HG03135 (cell line): ENCODE data around the gene TOR3A.
"Not testable (repeated sequence)": the region's sequence is repeated elsewhere in the genome, so short reads cannot be mapped to it uniquely, and the experiment has no call there.

Experiments
- ATAC-seq: cut with Tn5 transposase; IDR thresholded peaks from one replicate; pipeline ENCODE4 v1.9.1; 2021; ENCODE audit warnings: mild to moderate bottlenecking, moderate library complexity; ENCODE audit not compliant: unreplicated experiment

The TOR3A gene

GRCh38 chr1:179104611-179105250 is 22.9 kb downstream of the TOR3A start:
- no peak for ATAC-seq

- ATAC-seq: no peak
Measured at GRCh38 chr1:179105393-179105792, 23.5 kb downstream of the TOR3A start.

- ATAC-seq: no peak
Measured at GRCh38 chr1:179107706-179108629, 26.1 kb downstream of the TOR3A start.

- ATAC-seq: no peak
Measured at GRCh38 chr1:179108644-179109043, 26.8 kb downstream of the TOR3A start.

DNA sequence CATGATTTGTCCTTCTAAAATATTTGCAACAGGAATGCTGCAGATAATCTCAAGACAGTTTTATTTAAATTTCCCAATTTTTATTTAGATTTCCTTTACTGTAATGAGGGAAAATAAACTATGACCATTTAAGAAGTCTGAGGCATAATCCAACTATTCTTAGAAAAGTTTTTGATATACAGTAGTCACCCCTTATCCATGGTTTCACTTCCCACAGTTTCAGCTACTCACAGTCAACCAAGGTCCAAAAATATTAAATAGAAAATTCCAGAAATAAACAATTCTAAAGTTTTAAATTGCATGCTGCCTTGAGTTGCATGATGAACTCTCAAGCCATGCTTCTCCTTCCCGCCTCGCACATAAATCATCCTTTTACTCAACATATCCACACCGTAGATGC is 33.3 kb downstream of the TOR3A start:
- ATAC-seq: no peak

DNA sequence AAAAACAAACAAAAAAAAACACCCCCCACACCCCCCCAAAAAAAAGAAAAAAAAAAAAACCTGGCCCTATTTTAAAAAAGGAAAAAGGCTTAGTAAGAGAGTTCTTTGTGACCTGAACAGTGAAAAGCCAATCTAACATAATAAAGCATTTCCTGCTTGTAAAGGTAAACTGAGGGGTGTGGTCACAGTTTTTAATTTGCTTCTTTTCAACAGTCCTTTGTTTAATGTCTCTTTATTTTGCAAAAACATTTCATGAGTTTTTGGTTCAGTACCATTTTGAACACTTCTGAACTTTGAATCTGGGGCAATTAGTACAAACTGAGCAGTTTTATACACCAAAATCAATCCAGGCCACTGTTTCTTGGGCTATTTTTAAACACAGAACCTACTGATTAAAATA is 37.6 kb downstream of the TOR3A start:
- ATAC-seq: no peak

GRCh38 chr1:179120736-179121135 is 38.9 kb downstream of the TOR3A start:
- no peak for ATAC-seq

- ATAC-seq: no peak
Measured at GRCh38 chr1:179121159-179121938, 39.5 kb downstream of the TOR3A start.

DNA sequence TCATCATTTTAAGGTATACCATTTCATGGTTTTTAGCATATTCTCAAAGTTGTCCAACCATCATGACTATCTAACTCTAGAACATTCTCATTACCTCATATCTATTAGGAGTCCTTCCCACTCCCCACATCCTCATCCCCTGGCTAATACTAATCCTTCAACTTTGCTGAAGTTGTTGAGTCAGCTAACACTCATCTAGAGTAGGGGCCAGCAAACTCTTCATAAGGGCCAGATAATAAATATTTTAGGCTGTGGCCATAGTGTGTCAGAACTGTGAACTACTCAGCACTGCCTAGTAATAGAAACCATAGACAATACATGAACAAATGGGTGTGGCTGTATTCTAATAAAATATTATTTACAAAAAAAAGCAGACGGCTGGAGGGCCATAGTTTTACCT is 43.0 kb downstream of the TOR3A start:
- no peak for ATAC-seq

DNA sequence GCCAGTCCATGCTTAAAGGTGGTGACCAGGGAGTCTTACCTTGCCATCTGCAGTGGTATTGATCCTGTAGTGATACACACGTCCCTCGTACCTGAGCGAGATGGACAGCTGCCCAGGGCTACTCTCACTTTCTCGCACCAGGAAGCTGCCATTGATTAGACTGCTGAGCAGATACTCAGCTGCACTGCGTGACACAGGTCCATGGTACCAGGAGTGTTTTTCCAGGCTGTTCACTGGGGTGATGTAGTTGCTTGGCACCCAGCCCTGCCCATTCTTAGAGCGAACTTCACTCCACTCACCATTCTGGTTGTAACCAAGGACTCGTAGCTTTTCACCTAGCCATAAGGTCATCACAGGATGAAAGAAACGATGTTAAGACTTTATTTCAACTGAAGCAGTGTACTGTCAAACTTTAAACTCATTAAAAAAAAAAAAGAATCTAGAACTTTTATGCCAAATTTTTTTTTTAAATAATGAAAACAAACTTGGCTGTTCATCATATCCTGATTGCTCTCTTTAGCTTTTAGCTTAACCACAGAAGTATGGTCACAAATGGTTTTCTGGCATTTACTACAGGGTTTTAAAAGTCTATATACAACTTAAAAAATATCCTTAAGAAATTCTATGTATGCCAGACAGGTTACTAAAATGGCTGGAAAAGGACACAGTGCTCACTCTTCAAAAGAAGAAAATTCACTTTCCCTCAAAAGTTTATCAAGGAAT is 44.6 kb downstream of the TOR3A start:
- ATAC-seq: no peak

GRCh38 chr1:179127163-179127895 is 45.5 kb downstream of the TOR3A start:
- no peak for ATAC-seq

DNA sequence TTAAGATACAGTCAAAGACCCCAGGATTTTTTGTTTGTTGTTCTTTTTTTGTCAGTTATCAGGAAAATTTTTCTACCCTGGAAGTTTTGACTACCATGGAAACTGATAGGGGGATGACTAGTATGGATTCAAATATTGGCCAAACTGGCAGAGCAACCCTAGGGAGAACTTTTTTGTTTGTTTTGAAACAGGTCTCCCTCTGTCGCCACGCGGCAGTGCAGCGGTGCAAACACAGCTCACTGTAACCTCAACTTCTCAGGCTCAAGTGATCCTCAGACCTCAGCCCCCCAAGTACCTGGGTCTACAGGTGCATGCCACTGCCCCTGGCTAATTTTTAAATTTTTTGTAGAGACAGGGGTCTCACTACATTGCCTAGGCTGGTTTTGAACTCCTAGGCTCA is 46.6 kb downstream of the TOR3A start:
- no peak for ATAC-seq

DNA sequence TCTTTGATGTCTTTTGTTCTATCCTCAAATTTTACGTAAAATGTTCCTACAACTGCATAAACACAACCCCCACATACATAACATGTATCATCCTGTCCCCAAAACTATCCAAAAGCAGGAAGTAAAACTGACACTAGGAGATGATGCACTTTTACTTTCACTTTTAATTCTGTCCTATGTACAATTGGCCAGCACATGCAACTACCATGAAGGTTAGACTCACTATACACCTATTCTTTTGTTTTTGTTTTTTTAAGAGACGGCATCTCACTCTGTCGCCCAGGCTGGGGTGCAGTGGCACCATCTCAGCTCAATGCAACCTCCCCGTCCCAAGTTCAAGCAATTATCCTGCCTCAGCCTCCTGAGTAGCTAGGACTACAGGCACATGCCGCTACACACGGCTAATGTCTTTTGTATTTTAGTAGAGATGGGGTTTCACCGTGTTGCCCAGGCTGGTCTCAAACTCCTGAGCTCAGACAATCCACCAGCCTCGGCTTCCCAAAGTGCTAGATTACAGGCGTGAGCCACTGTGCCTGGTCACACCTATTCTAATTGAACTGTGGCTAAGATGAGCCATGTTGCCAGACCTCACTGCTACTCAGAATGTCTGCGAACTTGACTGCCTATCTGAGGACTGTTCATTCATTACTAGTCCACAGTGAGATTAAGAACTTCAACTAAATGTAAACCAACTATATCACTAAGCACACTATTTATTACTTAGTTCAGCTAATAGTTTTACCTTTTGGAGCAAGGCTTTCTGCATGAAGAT is 48.0 kb downstream of the TOR3A start:
- peak; percentile 98 for ATAC-seq

GRCh38 chr1:179135168-179135567 is 53.3 kb downstream of the TOR3A start:
- ATAC-seq: not testable (repeated sequence)

DNA sequence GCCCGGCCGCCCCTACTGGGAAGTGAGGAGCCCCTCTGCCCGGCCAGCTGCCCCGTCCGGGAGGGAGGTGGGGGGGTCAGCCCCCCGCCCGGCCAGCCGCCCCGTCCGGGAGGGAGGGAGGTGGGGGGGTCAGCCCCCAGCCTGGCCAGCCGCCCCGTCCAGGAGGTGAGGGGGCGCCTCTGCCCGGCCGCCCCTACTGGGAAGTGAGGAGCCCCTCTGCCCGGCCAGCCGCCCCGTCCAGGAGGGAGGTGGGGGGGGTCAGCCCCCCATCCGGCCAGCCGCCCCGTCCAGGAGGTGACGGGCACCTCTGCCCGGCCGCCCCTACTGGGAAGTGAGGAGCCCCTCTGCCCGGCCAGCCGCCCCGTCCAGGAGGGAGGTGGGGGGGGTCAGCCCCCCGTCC is 53.8 kb downstream of the TOR3A start:
- not testable (repeated sequence) for ATAC-seq

- ATAC-seq: no peak
Measured at GRCh38 chr1:179137617-179138255, 55.9 kb downstream of the TOR3A start.

GRCh38 chr1:179138755-179139154 is 56.9 kb downstream of the TOR3A start:
- not testable (repeated sequence) for ATAC-seq

DNA sequence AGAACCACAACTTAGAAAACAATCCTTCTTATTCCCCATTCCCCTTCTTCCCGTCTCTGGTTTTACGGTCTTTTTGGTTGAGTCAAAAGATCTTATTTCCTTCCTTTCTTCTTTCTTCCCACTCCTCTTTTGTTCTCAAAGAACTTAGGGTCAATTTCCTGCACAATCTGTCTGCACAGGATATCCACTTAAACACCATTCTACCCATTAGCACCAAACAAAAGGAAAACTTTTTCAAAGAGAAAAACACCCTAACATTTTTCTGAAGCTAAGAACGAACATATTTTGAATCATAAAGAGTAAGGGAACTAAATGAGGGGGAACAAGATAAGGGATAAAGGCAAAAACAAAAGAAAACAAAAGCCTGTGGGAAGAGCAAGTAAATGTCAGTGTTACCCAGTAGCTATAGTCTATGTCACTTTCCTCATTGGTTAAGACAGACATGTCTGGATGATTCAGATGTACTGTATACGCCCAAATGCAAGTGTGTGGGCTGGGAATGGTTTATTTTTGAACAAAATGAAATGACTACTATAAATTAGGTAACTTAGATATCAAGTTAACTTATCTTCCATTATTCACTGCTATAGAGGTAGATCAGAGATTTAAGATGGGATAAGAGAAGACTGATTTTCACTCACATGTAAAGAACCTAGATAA is 59.9 kb downstream of the TOR3A start:
- no peak for ATAC-seq
